SK-N-SH (cell line): ENCODE results near the gene SLC5A8. TPM values are rescaled to one million over a fixed set of nuclear protein-coding genes. Genes with fewer than 3 reads are reported as not detected.

ENCODE experiments used
- CTCF ChIA-PET: fragments of 300-600, 350-600 bp; formaldehyde crosslinking; extraction: SDS; loops from one replicate; lab custom pipeline; 2021; lab: Yijun Ruan, JAX
- POLR2A ChIA-PET: fragments of 350-600 bp; sonication (Branson Sonifier 250); formaldehyde crosslinking; extraction: SDS; loops from one replicate; lab custom pipeline; 2020; ENCODE audit warnings: antibody characterized with exemption, inconsistent platforms; lab: Yijun Ruan, JAX
- DNase-seq: peaks from one replicate; pipeline ENCODE4 v3.0.0; 2012
- H2AFZ ChIP-seq: fragments of 200-600 bp; sonication (generic); 2 replicates; pipeline ENCODE4 v1.8.1; 2016; ENCODE audit warnings: antibody characterized with exemption, mild to moderate bottlenecking, low read depth
- H3F3A ChIP-seq: fragments of 200-600 bp; sonication (generic); replicated peaks from 2 replicates; pipeline ENCODE3; 2016; ENCODE audit warnings: antibody characterized with exemption, mild to moderate bottlenecking; ENCODE audit not compliant: insufficient read depth
- H3K27ac ChIP-seq, 2 experiments: fragments of 200-500 bp in 1 of 2; fragments of 200-600 bp in 1 of 2; sonication (Bioruptor generic) in 1 of 2; sonication (generic), shearing (Covaris generic) in 1 of 2; 2 replicates each; pipeline versions ENCODE4 v1.5.1 to v1.6.1; 2014 to 2016; ENCODE audit warnings: low read depth in 2 of 2, inconsistent platforms in 1 of 2, low read length in 1 of 2, mild to moderate bottlenecking in 1 of 2, mixed read lengths in 1 of 2
- H3K27me3 ChIP-seq: fragments of 200-600 bp; sonication (generic), shearing (Covaris generic); 2 replicates; pipeline ENCODE4 v1.6.1; 2016; ENCODE audit warnings: mixed run types; ENCODE audit not compliant: insufficient read depth
- H3K36me3 ChIP-seq, 2 experiments: fragments of 200-500 bp in 1 of 2; fragments of 200-600 bp in 1 of 2; sonication (Bioruptor generic) in 1 of 2; sonication (generic) in 1 of 2; replicated peaks in 1 of 2; 2 replicates each; pipeline versions ENCODE3 to v1.5.1; 2014 to 2016; ENCODE audit warnings: low read length in 1 of 2, mild to moderate bottlenecking in 1 of 2; ENCODE audit not compliant: insufficient read depth in 2 of 2, control insufficient read depth in 1 of 2
- H3K4me1 ChIP-seq, 2 experiments: fragments of 200-500 bp in 1 of 2; fragments of 200-600 bp in 1 of 2; sonication (Bioruptor generic) in 1 of 2; sonication (generic), shearing (Covaris generic) in 1 of 2; 2 replicates each; pipeline versions ENCODE4 v1.5.1 to v1.6.1; 2014 to 2016; ENCODE audit warnings: low read depth in 1 of 2, low read length in 1 of 2, mixed run types in 1 of 2; ENCODE audit not compliant: insufficient read depth in 2 of 2, control insufficient read depth in 1 of 2
- H3K4me2 ChIP-seq: fragments of 200-600 bp; sonication (generic), shearing (Covaris generic); 2 replicates; pipeline ENCODE4 v1.6.1; 2017; ENCODE audit warnings: mixed run types
- H3K4me3 ChIP-seq, 2 experiments: fragments of 200-500 bp in 1 of 2; fragments of 200-600 bp in 1 of 2; sonication (Bioruptor generic) in 1 of 2; sonication (generic), shearing (Covaris generic) in 1 of 2; 2 replicates each; pipeline versions ENCODE4 v1.5.1 to v1.8.1; 2014 to 2016; ENCODE audit warnings: low read depth in 2 of 2, inconsistent platforms in 1 of 2, low read length in 1 of 2, mild to moderate bottlenecking in 1 of 2, mixed read lengths in 1 of 2, moderate library complexity in 1 of 2
- H3K79me2 ChIP-seq: fragments of 200-600 bp; sonication (generic); 2 replicates; pipeline ENCODE4 v1.8.1; 2017; ENCODE audit warnings: mild to moderate bottlenecking; ENCODE audit not compliant: insufficient read depth
- H3K9ac ChIP-seq: fragments of 200-600 bp; sonication (generic); 2 replicates; pipeline ENCODE4 v1.6.1; 2017; ENCODE audit warnings: mixed run types
- H3K9me2 ChIP-seq: fragments of 200-600 bp; sonication (generic); 2 replicates; pipeline ENCODE4 v1.6.1; 2017; ENCODE audit warnings: mixed run types
- H3K9me3 ChIP-seq: fragments of 200-600 bp; sonication (generic); 2 replicates; pipeline ENCODE4 v1.6.1; 2017; ENCODE audit warnings: mixed run types, mild to moderate bottlenecking, moderate library complexity
- H4K20me1 ChIP-seq: fragments of 200-600 bp; sonication (generic); 2 replicates; pipeline ENCODE4 v1.6.1; 2017; ENCODE audit warnings: mild to moderate bottlenecking, mixed run types; ENCODE audit not compliant: insufficient read depth
- ELF1 ChIP-seq: IDR thresholded peaks from 2 replicates; pipeline ENCODE4 v1.4.0; 2012
- EP300 ChIP-seq, 2 experiments: IDR thresholded peaks; 2 replicates each; pipeline versions ENCODE4 v1.4.0 to v1.6.1; 2012; ENCODE audit warnings: borderline replicate concordance in 1 of 2, low read depth in 1 of 2, low read length in 1 of 2
- FOSL2 ChIP-seq: IDR thresholded peaks from 2 replicates; pipeline ENCODE4 v1.4.0; 2012; ENCODE audit warnings: low read depth, mild to moderate bottlenecking, moderate library complexity, borderline replicate concordance
- FOXM1 ChIP-seq: IDR thresholded peaks from 2 replicates; pipeline ENCODE4 v1.4.0; 2012; ENCODE audit warnings: low read depth, mild to moderate bottlenecking
- MEF2A ChIP-seq: IDR thresholded peaks from 2 replicates; pipeline ENCODE4 v1.4.0; 2012; ENCODE audit warnings: low read depth, borderline replicate concordance
- MXI1 ChIP-seq: IDR thresholded peaks from 2 replicates; pipeline ENCODE4 v1.6.1; 2012; ENCODE audit warnings: mild to moderate bottlenecking, low read depth, low read length, improper control_type of control experiment
- POLR2AphosphoS5 ChIP-seq: IDR thresholded peaks from 2 replicates; pipeline ENCODE4 v1.6.1; 2012; ENCODE audit warnings: low read depth, low read length
- SMC3 ChIP-seq: IDR thresholded peaks from 2 replicates; pipeline ENCODE4 v1.6.1; 2012; ENCODE audit warnings: low read depth, low read length, improper control_type of control experiment
- WGBS: methylation state at CpG from one replicate; pipeline ENCODE4 v1.1.6; 2017; ENCODE audit warnings: low lambda C conversion rate; 5-methylcytosine and 5-hydroxymethylcytosine counted together
- polyA plus RNA-seq, 3 experiments: library from polyadenylated mRNA; depleted of rRNA; stranded (reverse); fragments of >200 nt; gene quantifications; 2 replicates each; pipeline ENCODE4 v1.2.3, GENCODE V29; 2012
- TF ChIP-seq, protein P1 (sequence below): IDR thresholded peaks from 2 replicates; pipeline ENCODE4; 2012
- TF ChIP-seq, protein P2 (sequence below): fragments of 150-350 bp; IDR thresholded peaks from 2 replicates; pipeline ENCODE4 v1.6.1; 2016; ENCODE audit warnings: mild to moderate bottlenecking, low read depth, low read length
- TF ChIP-seq, protein P3 (sequence below): IDR thresholded peaks from 2 replicates; pipeline ENCODE4 v1.6.1; 2012; ENCODE audit warnings: mild to moderate bottlenecking, low read depth, low read length, moderate library complexity
- TF ChIP-seq, protein P4 (sequence below): fragments of 200-600 bp; sonication (generic); IDR thresholded peaks from 2 replicates; pipeline ENCODE4 v1.6.1; 2017; ENCODE audit warnings: antibody characterized with exemption, mild to moderate bottlenecking, moderate library complexity
- TF ChIP-seq, protein P5 (sequence below): IDR thresholded peaks from 2 replicates; pipeline ENCODE4 v1.4.0; 2012; ENCODE audit warnings: low read depth, borderline replicate concordance

SLC5A8 gene
- polyA plus RNA-seq, 1 of the 3 experiments (the other 2 are of a cell fraction): not detected

DNA sequence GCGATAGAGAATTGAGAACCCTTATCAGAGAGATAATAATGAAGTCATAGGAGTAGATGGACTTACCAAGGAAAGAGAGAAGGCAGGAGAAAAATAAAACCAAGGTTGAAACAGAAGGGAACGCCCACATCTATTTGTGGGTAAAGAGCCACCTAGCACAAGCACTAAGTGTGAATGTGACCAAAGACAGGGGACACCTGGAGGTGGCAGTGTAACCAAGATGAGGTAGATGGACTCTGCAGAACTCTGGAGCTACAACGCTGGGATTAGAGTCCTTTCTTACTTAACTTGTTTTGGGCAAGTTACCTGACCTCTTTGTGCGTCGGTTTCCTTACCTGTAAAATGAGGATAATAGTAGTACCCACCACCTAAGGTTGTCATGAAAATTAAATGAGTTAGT lies 101.9 kb downstream of the SLC5A8 start:
- Histone ChIP-seq H3K9ac (no peak overlapping the region), H3K4me3 (no peak overlapping the region), H3K27me3 (no peaks in the 10 kb centered on the region), H3F3A (no peaks in the 10 kb centered on the region), H4K20me1 (no peaks in the 10 kb centered on the region), H3K9me3 (0 out of 2 replicates have a peak, but pooled peaks cover 3% of the 10 kb centered on the region), H3K4me2 (no peak overlapping the region), H2AFZ (no peak overlapping the region), H3K79me2 (no peaks in the 10 kb centered on the region), H3K9me2 (no peaks in the 10 kb centered on the region), H3K27ac (no peak overlapping the region), H3K36me3 (peaks cover 0 to 23% of the 10 kb centered on the region in 2 experiments), H3K4me1 (no peaks in the 10 kb centered on the region)
- DNase-seq: no peak
- CTCF ChIA-PET: no interaction called here
- TF ChIP-seq, protein P1, sequence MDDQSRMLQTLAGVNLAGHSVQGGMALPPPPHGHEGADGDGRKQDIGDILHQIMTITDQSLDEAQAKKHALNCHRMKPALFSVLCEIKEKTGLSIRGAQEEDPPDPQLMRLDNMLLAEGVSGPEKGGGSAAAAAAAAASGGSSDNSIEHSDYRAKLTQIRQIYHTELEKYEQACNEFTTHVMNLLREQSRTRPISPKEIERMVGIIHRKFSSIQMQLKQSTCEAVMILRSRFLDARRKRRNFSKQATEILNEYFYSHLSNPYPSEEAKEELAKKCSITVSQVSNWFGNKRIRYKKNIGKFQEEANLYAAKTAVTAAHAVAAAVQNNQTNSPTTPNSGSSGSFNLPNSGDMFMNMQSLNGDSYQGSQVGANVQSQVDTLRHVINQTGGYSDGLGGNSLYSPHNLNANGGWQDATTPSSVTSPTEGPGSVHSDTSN: no peak
- TF ChIP-seq, protein P2, sequence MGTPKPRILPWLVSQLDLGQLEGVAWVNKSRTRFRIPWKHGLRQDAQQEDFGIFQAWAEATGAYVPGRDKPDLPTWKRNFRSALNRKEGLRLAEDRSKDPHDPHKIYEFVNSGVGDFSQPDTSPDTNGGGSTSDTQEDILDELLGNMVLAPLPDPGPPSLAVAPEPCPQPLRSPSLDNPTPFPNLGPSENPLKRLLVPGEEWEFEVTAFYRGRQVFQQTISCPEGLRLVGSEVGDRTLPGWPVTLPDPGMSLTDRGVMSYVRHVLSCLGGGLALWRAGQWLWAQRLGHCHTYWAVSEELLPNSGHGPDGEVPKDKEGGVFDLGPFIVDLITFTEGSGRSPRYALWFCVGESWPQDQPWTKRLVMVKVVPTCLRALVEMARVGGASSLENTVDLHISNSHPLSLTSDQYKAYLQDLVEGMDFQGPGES: no peak
- TF ChIP-seq EP300 (IDR thresholded peaks at IDR 0.05; ENCODE audit: borderline replicate concordance in 1 of 2, low read depth in 1 of 2, low read length in 1 of 2) (no peak), FOSL2 (no peak), MEF2A (no peak), POLR2AphosphoS5 (no peak), ELF1 (no peak), MXI1 (no peak), SMC3 (no peak), FOXM1 (no peak)
- TF ChIP-seq, protein P3, sequence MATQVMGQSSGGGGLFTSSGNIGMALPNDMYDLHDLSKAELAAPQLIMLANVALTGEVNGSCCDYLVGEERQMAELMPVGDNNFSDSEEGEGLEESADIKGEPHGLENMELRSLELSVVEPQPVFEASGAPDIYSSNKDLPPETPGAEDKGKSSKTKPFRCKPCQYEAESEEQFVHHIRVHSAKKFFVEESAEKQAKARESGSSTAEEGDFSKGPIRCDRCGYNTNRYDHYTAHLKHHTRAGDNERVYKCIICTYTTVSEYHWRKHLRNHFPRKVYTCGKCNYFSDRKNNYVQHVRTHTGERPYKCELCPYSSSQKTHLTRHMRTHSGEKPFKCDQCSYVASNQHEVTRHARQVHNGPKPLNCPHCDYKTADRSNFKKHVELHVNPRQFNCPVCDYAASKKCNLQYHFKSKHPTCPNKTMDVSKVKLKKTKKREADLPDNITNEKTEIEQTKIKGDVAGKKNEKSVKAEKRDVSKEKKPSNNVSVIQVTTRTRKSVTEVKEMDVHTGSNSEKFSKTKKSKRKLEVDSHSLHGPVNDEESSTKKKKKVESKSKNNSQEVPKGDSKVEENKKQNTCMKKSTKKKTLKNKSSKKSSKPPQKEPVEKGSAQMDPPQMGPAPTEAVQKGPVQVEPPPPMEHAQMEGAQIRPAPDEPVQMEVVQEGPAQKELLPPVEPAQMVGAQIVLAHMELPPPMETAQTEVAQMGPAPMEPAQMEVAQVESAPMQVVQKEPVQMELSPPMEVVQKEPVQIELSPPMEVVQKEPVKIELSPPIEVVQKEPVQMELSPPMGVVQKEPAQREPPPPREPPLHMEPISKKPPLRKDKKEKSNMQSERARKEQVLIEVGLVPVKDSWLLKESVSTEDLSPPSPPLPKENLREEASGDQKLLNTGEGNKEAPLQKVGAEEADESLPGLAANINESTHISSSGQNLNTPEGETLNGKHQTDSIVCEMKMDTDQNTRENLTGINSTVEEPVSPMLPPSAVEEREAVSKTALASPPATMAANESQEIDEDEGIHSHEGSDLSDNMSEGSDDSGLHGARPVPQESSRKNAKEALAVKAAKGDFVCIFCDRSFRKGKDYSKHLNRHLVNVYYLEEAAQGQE: no peak
- TF ChIP-seq, protein P4, sequence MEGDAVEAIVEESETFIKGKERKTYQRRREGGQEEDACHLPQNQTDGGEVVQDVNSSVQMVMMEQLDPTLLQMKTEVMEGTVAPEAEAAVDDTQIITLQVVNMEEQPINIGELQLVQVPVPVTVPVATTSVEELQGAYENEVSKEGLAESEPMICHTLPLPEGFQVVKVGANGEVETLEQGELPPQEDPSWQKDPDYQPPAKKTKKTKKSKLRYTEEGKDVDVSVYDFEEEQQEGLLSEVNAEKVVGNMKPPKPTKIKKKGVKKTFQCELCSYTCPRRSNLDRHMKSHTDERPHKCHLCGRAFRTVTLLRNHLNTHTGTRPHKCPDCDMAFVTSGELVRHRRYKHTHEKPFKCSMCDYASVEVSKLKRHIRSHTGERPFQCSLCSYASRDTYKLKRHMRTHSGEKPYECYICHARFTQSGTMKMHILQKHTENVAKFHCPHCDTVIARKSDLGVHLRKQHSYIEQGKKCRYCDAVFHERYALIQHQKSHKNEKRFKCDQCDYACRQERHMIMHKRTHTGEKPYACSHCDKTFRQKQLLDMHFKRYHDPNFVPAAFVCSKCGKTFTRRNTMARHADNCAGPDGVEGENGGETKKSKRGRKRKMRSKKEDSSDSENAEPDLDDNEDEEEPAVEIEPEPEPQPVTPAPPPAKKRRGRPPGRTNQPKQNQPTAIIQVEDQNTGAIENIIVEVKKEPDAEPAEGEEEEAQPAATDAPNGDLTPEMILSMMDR: no peak
- TF ChIP-seq, protein P5, sequence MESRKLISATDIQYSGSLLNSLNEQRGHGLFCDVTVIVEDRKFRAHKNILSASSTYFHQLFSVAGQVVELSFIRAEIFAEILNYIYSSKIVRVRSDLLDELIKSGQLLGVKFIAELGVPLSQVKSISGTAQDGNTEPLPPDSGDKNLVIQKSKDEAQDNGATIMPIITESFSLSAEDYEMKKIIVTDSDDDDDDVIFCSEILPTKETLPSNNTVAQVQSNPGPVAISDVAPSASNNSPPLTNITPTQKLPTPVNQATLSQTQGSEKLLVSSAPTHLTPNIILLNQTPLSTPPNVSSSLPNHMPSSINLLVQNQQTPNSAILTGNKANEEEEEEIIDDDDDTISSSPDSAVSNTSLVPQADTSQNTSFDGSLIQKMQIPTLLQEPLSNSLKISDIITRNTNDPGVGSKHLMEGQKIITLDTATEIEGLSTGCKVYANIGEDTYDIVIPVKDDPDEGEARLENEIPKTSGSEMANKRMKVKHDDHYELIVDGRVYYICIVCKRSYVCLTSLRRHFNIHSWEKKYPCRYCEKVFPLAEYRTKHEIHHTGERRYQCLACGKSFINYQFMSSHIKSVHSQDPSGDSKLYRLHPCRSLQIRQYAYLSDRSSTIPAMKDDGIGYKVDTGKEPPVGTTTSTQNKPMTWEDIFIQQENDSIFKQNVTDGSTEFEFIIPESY: no peak
- POLR2A ChIA-PET: no interaction called here
- WGBS: 30% methylated on average over 5 of the region's 5 CpGs
